Fibroblast of skin of back (primary cell): ENCODE measurements around the gene NSUN7.
"Not testable (repeated sequence)": the region's sequence is repeated elsewhere in the genome, so short reads cannot be mapped to it uniquely, and the experiment has no call there.

Source experiments
- DNase-seq: peaks from one replicate; pipeline ENCODE4 v3.0.0-alpha.2; 2013

NSUN7 gene

DNA sequence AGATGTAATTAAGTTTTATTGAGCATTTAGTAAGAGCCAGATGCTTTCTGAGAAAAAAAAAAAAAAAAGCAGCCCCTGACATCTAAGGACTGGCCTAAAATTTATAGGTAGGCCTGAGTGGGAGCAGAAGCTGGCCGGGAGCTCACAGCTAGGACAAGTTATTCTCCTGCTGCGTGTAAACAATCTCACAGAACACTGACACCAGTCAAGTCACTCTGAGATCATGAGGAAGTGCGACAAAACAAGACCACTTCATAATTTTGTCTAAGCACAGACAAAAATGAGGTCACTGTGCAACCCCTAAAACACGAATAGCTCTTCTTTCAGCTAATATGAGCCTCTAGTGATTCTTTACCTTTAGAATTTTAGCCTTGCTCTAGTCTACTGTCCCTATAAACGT, 15.3 kb upstream of the NSUN7 start:
- DNase-seq, result no peak

DNA sequence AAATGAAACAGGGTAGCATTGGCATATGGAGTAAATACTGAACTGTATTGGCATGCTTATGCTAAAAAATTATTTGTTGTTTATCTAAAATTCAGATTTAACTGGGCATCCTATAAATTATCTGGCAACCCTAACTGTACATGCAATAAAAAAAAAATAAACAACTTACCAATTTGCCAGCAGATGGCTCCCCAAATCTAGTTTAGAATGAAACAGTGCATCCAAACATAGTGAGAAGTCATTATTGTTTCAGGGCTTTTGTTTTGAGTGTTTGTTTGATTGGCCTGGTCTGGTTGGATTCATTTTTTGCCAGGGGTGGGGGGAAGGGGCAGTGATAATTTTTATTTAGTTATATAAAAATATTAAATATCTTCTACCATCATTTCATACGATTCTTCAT, 12.8 kb upstream of the NSUN7 start:
- peak; percentile 20 for DNase-seq

DNA sequence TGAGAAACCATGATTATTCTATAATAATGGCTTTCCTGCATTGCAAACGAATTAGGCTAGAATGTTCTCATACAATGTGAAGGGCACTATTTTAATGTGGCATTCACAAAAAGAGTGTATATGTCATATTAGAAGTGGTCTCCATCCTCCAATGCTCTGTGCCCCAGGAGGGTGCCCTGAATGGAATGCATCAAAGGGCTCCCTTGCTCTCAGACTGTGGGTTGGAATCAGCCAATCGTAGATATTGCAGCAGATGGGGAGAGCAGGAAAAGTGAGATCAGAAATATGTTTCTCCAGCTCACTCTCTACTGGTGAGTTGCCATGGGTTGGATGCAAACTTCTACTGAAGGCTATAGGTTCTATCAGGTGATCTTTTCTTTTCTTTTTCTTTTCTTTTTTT, 11.9 kb upstream of the NSUN7 start:
- DNase-seq, result no peak

DNA sequence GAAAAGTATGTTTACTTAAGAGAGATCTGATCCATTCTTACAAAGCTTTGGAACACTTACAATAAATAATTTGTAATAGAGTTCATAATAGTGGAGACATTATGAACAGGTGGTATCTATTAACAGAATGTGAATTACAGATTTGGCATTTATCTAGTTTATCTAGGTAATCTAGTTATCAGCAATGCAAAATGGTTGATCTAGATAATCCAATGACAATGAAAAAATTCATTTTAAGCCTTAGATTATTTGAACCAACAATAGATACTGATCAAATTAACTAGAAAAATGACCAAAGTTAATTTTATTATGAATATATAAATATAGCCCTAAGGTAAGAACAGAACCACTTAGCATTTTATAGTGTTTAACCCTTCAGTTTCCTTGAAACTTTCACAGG, 10.4 kb upstream of the NSUN7 start:
- no peak for DNase-seq

DNA sequence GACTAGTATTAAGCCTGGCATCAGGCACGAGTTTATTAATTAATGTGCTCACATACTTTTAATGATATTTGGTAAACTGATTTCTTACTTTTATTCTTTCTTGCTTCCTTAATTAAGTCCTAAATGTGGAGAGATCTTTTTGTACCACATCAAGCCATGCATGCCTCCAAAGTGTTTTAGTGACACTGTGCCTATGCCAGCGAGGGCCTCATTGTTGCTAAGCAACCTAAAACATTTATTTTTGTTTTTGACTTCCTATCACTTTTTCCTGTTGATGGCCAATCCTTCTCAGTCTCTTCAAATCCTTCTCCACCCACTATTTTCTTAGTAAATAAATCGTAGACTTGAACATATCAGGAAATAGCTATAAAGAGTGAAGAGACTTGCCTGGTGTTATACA, 5.5 kb upstream of the NSUN7 start:
- DNase-seq, result no peak

DNA sequence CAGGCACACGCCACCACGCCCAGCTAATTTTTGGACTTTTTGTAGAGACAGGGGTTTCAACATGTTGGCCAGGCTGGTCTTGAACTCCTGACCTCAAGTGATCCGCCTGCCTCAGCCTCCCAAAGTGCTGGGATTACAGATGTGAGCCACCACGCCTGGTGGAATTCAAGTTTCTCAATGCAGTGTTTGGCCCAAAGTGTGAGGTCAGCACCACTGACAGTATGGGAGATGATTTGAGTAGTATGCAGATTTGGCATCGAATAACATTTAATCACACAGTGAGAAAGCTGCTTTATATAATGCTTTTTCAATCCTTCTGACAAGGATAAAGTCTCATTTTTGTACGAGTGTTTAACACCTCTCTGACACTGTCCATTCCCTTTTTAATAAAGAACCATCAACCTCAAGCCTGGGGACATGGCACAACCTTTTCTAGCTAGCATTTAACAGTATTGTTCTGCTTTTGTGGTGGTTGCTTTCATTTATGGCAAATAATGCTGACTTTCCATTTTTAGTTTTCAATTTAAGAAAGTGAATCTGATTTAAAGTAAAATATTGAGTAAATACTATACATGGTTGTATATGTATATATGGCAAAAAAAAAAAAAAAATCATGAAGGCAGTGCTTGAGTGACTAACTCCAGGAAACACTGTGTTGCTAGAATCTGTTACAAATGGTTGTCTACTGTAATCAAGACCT, 4.3 kb upstream of the NSUN7 start:
- DNase-seq, result no peak

DNA sequence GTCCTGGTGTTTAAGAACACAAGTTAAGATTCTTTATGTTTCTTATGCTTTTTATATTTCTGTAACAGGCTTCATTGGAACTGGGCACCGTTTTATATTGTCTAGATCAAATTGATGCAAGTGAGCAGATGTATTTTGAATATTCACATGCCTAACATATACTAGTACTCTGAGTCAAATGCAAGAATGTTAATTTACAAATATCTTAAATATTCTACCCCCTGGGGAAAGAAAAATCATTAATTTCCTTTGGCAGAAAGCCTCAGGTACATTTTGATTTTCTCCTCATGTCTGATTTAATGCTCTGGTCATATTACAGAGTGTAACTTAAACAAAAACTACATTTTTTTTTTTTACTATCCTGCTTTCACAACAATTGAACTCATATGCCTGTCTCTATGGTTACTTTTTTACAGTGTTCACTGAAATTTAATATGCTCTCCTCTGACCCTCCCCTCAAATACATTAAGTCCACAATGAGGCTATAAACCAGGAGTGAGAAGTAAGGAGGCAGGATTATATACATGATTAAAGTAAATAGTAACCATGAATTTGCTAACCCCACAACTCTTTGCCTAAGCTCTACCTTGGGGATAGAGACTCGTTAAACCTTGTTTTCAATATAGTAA, 2.4 kb upstream of the NSUN7 start:
- DNase-seq, result peak; percentile 22

DNA sequence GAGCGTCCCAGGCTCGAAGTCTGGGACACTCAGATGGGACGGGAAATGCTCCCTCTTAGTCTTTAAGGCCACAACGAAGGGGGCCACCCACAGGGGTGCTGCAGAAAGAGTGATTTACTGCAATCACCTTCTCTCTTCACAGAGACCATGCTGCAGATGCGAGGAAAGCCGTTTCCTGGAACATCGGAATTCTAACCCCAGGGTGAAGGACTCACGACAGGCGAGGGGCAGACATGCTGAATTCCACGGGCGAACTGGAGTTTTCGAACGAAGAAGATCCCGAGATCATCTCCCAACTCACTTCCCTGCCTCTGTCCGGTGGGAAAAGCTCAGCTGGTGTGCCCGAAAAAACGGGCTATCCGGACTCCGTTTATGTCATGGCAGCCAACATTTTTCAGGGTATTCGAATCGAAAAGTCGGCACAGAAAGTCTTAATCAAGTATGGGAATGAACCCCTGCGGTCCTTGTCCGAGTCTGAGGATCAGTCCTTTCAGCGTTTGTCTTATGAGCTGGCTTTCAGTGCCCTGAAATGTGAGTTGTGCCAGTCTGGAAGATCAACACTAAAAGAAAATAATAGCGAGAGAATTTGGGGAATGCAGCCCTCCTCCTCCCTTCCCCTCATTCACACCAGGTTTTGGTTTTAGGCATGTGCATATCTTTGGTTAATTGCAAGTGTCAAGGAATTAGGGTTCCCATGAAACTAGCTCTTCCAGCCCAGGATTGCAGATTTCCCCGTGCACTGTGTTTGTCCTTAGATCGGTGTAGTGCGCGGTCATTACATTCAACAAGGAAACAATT, 905 bp downstream of the NSUN7 start:
- peak; percentile 46 for DNase-seq

DNA sequence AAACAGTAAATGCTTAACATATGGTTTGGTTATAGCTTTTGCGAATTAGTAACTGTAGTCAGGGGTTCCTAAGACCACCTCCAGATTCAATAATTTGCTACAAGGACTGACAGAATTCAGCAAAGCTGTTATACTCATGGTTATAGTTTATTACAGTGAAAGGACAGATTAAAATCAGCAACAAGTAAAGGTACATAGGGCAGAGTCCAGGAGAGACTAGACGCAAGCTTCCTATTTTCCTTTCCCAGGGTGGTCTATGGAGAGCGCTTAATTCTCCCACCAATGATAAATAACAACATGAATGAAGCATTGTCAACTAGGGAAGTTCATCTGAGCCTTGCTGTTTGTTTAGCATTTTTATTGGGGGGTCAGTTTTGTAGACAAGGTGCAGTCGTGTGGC, 5.9 kb downstream of the NSUN7 start:
- DNase-seq, result no peak

DNA sequence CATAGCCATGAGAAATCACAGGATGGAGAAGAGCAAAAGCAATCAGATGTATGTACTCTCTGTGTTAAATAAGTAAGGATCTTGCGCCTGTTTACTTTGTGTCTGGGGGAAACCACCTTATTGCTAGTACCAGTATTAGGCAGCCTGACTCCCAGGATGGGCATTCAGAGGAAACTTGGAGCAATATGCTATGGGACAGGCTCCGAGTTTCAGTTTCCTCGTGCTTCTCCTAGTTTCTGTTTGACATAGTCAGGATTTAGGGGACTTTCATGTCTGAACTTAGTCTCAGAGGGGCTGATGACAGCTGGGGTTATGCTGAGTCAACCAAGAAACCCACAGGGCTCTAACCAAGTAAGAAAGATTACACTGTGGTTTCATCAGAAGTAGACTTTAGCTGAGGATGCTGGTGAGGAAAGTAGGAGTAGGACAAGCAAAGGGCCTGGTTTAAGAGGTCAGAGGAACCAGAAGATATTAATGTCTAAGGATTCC, 13.5 kb downstream of the NSUN7 start:
- peak; percentile 79 for DNase-seq

DNA sequence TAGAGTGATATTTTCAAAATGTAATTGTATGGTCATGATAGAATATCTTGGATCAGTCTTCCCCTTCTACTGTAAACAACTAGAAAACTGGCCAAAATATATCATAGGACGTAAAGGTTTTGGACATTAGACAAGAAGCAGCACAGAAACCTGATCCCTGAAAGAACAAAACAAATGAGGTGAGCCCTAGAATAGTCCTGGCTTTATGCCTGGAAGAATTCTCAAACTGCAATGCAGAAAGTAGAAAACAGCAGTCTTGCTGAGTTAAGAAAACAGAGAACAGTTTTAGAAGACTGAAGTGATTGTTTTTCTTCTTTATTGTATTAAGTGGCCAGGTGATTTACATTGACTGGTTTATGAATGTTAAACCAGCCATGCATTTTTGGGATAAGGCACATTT, 19.5 kb downstream of the NSUN7 start:
- DNase-seq, result no peak

DNA sequence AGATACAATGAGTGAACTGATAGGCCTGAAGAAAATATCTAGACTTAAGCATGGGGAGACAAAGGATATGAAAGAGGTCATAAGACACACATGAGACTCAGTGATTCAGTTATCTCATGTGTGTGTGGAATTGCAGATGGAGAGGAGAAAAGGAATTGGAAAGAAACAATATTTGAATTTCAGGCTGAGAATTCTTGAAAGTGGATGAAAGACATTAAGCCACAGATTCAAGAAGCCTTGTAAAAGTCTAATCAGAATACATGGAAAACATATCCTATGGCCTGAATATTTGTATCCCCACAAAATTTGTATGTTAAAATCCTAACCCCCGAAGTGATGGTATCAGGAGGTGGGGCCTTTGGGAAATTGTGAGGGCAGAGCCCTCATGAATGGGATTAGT, 28.3 kb downstream of the NSUN7 start:
- DNase-seq, result no peak

DNA sequence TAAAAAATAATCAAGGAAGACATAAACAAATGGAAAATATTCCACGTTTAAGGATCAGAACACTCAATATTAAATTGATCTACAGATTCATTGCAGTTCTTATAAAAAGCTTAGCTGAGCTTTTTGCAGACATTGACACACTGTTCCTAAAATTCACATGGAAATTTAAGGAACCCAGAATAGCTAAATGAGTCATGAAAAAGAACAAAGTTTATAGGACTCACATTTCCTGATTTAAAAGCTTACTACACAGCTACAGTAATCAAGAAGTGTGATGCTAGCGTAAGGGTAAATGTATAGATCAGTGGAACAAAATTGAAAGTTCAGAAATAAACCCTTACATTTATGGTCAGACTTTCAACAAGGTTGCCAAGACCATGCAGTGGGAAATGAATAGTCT, 33.1 kb downstream of the NSUN7 start:
- no peak for DNase-seq

DNA sequence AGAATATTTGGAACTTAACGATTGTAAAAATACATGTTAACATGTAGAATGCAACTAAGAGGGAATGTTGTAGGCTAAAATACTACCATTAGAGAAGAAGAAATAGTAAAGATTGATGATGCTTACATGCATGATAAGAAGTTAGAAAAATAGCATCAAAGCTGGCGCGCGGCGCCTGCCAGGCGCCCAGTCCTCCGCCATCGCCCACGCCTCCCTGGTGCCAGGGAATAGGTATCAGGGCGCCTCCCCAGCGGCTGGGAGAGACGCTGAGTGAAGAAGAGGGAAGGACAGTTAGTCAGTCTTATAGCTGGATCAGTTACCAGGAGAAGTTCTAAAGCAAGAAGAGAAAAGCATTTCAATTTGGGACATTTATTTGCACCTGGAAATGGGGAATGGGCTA, 36.0 kb downstream of the NSUN7 start:
- DNase-seq, result no peak

DNA sequence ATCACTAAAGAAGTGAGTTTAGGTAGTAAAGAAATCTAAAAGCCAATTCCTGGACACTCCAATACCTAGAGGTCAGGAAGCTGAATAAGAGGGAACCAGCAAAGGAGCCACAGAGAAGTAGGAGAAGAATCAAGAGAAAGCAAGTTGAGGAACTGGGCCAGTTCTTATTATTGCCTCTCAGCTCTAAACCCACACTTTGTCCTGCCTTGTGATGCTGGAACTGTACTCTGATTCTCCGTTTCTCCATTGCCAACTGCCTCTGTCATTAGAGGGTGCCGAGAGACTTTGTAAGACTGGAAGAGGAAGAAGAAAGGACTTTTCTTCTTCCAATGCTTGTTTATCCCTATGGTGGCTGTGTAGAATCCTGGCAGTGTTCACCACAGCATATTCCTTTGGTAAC, 38.6 kb downstream of the NSUN7 start:
- no peak for DNase-seq

DNA sequence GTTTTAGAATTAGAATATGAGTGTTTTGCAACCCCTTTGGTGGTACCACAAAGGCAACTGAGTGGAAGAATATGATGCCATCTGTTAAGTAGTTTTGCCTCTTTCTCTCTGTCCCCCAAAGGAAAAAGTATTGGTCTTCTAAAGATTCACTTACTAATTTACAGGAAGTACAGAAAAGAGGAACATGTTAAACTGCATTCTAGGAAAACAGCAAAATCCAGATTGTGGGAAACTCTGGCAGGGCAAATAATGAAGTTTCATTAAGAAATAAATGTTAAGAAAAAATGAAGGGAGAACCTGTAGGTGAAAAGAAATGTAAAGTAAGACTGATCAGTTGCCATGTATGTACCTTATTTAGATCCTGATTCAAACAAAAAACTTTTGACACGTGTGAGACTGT, 39.3 kb downstream of the NSUN7 start:
- no peak for DNase-seq

DNA sequence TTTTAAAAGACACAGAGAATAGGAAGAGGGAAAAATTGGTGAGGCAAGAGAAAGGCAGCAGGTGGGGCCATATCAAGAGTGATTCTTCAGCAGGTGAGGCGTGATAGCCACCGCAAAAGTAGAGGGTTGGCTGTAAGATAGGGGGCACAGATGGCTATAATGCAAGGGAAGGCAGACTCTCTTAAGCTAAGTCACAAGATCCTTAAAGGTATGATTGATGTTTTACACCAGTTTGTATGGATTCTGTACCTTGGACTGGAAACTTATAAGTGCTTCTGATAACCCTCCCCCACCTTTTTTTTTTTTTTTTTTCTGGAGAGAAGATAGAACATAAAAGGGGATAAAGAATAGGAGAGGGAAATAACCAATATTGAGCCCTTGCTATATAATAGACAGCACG, 40.0 kb downstream of the NSUN7 start:
- DNase-seq, result no peak

DNA sequence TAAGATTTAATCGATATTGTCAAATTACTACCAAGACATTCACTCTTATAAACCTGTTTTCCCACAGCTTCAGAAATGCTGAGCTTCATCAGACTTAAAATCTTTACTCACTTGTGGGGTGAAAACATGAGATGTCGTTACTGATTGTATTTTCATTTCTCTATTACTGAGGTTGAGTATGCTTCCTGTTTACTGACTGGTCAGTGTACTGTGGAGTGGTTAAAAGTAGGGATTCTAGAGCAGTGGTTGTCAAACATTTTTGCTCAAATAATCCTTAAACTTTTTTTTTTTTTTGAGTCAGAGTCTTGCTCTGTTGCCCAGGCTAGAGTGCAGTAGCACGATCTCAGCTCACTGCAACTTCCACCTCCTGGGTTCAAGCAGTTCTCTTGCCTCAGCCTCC, 50.3 kb downstream of the NSUN7 start:
- DNase-seq, result no peak

DNA sequence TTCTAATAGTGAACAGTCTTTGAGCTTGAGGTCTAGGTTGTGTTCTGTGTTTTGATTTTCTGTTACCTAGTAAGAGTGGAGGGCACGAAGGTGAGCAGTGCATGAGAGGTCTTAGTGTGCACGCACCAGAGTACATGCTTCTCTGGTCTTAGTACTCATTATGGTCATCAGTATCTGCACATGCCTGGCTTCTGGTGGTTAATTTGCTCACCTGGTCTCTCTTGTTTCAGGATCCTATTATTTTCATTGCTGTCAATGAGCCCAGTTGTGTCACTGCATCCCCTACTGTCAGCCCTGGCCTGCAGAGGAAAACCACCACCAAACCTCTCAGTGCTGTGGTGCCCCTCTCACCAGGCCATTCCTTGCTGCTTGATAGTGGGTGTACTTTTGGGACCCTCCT, 54.8 kb downstream of the NSUN7 start:
- DNase-seq, result no peak

DNA sequence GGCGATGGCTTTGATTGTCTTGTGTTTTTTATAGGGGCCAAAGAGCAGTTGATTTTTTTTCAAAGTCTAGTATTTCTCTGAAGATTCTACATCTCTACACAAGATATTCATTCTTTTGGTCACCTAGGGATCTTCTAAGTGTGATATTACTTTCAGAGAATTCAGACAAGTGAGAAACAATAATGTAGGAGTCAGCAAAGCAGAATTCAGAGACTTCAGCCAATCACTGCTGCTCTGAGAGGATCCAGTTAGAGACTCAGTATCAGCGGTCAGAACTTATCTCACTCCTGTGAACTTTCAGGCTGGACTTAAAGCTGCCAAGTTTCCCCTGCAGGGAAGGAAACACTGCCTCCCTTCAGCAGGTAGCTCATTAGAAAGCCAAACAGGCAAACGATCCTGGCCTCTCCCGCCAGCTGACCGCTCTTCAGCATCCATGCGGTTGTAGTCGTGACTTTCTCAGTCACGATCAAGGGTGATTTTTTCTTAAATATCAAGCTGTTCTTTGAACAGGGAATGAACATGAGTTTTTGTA, 59.2 kb downstream of the NSUN7 start:
- no peak for DNase-seq

DNA sequence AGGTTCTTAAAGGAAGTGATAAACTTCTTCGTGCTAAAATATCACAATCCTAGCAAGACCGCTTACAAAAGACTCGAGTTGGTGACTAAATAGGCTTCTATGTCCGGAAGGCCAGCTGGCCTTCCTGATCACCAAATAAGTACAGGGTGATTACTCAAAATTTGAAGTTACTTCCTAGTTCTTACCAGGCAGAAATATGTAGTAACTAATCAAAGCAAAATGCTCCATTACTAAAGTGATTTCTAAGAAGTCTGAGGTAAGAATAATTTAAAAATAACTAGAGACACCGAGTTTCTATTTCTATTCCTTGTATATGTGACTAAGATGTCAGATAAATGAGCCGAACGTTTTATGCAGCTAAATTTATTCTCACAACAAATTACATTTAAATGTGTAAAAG, 62.2 kb downstream of the NSUN7 start:
- DNase-seq, result no peak

DNA sequence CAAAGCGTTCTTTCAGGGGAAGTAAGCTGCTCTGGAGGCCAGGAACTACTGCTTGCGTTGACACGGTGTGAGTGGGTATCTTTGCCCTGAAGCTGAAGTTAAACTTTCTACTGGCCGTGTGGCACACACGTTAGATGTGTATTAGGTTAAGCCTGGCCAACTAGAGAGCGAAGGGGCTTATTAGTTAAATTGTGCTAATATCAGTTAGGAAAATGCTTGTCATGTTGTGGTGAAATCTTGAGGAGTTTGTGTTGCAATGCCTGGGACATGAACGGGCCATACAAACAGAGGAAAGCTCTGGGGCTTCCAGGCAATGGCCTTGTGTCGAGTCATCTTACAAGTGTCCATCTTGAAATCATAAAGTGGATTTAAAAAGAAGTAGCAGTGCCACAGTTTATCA, 62.6 kb downstream of the NSUN7 start:
- no peak for DNase-seq

DNA sequence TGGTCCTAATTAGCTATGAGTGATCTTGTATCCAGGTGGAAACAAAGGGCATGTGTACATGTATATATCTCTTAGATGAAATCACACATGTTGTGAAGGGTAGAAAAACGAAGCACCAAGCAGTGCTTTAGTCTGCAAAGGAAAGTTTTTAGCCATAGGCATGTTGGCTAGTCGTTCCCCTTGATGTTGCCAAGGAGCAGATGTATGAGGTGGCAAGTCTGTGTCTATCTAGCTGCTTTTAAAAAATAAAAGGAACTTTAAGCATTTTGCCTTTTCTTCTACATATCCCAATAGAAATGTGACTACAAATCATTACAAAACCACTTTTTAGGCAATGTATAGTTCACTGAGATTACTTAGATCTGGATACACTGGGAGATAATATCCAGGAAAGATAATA, 63.1 kb downstream of the NSUN7 start:
- DNase-seq, result no peak

DNA sequence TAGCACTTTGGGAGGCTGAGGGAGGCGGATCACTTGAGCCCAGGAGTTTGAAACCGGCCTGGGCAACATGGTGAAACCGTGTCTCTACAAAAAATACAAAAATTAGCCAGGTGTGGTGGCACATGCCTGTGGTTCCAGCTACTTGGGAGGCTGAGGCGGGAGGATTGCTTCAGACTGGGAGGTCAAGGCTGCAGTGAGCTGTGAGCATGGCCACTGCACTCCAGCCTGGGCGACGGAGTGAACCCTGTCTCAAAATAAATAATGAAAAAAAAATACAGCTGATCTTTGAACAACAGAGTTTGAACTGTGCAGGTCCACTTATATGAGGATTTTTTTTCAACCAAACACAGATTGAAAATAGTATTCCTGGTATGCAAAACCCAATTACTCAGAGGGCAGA, 67.4 kb downstream of the NSUN7 start:
- not testable (repeated sequence) for DNase-seq
